HG02870 (cell line): Measurements from ENCODE around the gene SARS2.

ENCODE experiments used
- ATAC-seq: cut with Tn5 transposase; IDR thresholded peaks from one replicate; pipeline ENCODE4 v1.9.1; 2021; ENCODE audit warnings: mild to moderate bottlenecking, moderate library complexity; ENCODE audit not compliant: unreplicated experiment

SARS2 gene

DNA sequence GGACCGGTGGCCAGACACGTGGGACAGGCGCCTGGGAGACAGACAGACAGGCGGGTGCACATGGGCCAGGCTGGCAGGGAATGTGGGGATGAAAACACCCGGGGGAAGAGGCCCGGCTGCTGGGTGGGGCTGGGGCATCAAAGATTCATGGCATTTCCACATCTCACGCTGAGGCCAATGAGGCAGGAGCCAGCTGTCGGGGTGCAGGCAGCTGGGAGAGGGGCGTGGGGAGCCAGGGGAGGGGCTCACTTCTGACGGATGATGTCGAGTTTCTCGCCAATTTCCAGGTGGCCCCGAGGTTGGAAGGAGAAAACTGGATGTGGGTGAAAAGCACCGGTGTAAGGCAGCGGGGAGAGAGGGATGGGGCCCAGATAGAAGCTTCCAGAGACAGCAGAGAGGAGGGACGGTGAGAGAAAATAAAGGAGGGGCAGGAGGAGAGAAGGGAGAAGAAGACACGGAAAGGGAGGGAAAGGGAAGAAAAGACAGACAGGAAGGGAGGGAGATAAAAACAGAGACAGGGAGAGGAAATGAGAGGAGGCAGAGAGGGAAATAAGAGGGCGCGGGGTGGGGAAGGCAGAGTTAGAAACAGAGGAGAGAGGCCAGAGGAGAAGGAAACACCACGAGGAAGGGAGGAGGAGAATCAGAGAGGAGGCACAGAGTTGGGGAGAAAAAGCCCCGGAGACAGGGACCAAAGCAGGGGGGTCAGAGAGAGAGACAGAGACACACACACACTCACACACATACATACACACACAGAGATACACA lies 10.5 kb downstream of the SARS2 start:
- no peak for ATAC-seq

DNA sequence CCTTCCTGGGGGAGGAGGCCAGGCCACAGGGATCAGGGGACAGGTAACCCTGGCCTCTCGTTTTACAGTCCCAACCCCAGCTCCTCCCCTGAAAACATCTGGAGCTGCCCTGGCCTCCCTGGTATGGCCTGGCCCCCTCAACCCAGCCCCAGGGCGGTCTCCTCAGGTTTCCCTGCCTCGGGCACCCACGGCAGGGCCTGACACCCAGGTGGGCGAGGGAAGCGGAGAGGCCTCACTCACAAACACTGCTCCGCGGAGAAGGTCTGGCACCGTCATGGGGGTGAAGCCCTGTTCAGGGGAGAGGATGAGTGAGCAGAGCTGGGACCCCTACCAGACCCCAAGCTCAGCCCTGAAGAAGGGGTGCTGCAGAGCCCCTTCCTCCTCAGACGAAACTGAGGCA lies 12.0 kb downstream of the SARS2 start:
- ATAC-seq, result no peak

DNA sequence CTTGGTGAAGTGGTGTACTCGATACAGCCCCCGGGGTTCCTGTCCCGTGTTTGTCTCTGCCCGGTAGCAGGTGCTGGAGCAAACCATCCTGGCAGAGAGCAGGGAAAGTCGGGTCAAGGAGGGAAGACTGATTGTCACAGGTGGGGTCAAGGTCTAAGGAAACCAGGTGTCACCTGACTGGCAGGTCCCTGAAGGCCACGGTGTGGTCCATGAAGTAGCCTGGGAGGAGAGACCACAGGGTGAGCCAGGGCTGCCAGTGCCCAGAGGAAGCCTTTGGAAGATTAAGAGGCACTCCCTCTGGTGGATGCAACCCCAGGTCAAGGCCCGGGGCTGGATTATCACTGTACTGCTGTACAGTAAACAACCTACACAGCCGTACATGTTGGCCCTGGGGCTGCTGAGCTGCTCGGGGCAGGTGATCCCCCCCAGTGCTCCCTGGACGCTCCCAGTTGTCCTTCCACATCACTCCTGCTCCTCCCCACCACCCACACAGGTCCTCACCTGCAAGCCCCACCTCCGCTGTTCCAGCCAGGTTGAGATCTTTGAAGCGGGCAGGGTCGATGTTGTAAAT lies 12.6 kb downstream of the SARS2 start:
- no peak for ATAC-seq

DNA sequence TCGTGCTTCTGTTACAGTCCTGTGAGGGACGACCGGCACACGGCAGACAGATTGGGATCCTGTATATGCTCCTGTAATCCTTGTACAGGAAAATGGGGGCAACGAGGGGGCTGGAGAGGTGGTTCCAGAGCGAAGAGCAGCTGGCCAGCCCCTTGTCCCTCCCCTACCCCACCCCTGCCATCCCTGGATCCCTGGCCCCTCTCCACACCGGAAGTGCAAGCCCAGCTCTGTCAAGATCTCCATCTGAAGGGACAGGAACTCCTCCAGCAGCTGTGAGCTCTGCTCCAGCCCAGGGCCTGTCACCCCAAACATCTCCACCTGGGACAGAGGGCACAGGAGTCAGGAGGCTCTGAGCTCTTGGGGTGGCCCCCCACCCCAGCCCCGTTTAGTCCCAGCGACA lies 13.0 kb downstream of the SARS2 start:
- ATAC-seq, result no peak

DNA sequence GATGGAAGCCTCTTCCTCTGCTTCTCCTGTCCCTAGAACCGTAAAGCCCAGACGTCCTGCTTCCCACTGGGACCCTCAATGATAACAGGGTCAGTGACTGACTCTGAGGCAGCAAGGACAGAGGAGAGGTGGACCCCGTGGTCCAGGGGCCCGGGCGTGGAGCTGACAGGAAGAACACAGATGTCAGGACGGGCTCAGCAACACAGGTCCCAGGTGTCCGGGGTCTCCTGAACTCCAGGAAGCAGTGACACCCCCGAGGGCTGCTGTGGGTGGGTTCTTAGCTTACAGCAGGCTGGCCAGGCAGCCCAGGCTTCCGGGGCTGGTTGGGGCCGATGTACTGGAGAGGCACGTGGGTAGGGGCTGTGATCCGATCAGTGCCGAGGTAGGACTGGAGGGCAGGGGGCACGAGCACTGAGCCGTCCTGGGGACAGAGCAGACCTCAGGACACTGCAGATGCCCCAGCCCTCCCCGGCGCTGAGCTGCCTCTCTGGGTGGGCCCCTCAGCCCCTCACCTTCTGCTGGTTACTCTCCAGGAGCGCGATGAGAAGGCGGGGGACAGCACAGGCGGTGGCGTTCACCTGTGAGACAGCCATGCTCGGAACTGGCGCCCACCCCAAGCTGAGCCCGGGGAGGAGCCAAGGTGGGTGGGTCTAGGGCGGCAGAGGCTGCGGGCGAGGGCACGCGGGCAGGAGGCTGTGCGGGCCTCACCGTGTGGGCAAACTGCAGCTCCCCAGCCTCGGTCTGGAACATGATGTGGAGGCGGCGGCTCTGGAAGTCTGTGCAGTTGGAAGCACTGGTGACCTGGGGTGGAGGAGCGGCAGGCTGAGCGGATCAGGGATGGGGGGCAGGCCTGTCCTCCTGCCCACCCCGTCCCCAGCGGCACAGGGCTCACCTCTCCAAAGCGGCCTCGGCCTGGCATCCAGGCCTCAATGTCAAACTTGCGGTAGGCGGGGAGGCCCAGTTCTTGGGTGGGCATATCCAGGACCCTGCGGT lies 14.9 kb downstream of the SARS2 start:
- ATAC-seq, result no peak

DNA sequence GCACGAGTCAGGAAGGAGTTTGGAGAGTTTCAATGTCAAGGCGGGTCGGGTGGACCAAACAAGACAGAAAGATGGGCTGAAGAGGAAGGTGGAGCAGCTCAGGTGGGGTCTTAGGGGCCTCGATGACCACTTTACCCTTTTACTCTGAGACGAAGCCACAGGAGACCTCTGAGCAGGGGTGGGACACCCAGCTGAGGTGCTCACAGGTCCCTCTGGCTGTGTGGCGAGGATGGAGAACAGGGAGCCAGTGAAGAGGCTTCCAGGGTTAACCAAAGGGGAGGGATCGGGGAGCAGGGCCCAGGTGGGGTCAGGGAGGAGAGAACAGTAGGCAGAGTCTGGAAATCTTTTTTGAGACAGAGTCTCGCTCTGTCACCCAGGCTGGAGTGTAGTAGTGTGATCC lies 16.6 kb downstream of the SARS2 start:
- no peak for ATAC-seq

DNA sequence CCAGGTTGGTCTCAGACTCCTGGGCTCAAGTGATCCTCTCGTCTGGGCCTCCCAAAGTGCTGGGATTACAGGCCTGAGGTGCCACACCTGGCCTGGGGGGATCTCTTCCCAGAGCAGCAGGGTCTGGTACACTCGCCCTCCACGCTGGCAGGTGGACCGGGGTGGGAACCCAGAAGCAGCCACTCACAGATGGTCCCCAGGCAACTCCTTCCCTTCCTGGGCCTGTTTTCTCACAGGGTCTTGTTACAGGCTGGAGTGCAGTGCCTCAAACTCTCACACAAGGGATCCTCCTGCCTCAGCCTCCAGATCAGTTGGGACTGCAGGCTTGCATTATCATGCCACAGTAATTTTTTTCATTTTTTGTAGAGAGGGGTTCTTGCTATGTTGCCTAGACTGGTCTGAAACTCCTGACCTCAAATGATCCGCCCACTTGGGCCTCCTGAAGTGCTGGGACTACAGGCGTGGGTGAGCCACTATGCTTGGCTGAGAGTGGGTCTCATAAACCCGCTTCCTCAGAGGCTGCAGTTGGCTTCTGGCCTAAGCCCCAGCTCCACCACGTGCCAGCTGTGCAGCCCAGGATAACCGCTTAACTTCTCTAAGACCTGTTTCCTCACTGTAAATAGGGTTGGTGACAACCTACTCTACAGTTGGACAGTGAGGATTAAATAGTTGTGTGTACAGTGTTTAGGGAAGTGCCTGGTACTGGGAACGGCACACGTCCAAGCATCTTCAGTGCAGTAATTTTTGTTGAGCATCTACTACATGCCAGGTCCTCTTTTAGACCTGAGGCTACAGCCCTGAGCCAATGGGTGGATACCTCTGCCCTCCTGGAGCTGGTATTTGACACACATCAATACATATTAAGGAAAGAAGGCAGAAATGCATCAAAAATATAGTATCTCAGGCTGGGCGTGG lies 17.7 kb downstream of the SARS2 start:
- no peak for ATAC-seq

DNA sequence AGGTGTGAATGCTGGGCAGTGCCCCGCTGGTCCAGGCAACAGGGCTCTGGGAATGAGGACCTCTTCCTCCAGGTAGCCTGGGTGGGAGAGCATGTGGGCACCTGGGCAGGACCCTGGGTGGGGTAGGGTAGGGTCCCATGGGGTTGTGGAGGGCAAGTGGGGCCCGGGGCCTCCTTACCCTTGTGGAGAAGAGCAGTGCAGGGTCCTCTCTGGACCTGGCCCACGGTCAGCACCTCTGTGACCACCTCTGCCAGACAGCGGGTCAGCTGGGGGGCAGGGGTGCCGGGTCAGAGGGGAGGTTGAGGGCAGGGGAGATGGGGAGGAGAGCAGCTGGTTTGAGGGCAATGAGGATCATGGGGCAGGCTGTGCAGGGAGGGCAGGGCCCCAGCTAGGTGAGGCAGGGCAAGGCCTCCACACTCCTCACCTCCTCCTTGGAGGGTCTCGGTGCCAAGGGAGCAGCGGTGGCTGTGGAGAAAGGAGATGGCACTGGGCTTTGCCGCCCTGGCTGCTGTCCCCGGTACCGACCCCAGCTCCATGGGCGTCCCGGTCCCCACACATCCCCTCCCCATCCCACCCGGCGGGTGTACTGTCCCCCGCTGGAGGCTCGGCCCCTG lies 19.1 kb downstream of the SARS2 start:
- no peak for ATAC-seq

DNA sequence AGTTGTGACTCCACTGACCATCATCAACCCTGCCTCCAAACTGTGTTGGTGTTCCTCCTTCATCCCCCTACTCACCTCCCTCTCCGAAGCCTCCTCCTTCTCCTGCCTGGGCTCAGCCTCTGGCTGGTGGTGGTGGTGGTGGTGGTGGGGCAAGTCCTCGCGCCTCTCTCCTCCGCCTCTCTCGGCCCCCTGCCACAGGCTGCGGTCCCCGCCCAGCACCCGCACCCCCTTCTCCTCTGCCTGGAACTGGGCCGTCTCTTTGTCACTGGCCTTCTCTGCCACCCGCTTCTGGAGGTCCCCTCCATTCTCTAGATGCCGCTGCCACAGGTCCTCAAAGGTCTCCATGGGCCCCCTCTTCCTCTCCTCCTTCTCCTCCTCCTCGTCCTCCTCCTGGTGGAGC lies 20.1 kb downstream of the SARS2 start:
- no peak for ATAC-seq

DNA sequence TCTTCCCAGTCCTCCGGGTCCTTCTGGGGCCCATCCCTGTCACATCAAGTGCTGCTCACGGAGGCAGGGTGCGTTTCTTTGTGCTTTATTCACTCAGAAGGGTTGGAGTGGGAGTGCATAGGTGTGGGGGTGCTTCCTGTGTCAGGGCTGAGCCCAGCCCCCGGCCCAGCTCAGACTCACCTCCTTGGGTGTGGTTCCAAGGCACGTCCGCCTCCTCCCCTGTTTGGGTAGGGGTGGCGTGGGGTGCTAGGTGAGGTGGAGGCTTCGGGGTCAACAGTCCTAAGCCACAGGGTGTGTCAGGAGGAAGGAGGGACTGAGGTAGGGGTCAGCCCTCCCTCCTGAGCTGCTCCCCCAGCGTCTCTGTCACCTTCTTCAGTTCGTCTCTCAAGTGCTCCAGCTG lies 21.7 kb downstream of the SARS2 start:
- no peak for ATAC-seq

DNA sequence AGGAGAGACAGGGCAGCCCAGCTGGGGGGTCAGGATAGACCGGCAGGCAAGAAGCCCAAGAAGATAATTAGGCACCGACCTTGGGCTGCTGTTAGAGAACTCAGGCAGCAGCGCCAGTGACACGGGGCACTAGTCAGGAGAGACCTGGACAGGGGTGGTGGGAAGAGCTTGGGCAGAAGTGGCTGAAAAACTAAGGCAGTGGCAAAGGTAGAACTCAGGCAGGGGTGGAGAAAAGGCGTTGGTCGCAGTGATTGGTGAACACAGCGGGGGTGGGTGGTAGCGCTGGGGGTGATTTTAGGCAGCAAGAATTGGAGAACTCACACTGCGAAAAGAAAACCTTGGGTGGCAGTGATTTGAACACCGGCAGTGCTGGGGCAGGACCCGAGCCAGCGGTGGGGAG lies 22.9 kb downstream of the SARS2 start:
- ATAC-seq, result no peak

DNA sequence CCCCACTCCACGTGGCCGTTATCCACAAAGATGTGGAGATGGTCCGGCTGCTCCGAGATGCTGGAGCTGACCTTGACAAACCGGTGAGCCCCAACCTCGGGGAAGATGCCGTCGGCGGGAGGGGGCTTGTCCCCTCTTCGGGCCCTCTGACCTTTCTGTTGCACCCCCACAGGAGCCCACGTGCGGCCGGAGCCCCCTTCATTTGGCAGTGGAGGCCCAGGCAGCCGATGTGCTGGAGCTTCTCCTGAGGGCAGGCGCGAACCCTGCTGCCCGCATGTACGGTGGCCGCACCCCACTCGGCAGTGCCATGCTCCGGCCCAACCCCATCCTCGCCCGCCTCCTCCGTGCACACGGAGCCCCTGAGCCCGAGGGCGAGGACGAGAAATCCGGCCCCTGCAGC lies 23.3 kb downstream of the SARS2 start:
- no peak for ATAC-seq

DNA sequence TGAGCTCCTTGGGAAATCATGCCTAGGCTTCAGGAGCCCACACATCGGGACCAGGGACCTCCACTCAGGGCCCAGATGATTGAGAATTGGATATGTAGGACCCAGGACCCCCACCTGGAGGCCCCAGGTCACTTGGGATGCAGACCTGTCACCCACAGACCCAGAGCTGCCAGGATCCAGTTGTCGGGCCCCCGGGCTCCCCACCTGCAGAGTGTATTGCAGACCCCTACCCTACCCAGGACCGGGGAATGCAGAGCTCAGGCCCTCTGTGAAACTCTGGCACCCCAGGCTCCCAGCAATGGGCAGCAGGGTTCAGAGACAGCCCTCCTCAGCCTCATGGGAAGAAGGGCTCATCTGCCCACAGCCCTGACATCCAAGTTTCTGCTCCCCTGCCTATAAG lies 24.9 kb downstream of the SARS2 start:
- no peak for ATAC-seq

DNA sequence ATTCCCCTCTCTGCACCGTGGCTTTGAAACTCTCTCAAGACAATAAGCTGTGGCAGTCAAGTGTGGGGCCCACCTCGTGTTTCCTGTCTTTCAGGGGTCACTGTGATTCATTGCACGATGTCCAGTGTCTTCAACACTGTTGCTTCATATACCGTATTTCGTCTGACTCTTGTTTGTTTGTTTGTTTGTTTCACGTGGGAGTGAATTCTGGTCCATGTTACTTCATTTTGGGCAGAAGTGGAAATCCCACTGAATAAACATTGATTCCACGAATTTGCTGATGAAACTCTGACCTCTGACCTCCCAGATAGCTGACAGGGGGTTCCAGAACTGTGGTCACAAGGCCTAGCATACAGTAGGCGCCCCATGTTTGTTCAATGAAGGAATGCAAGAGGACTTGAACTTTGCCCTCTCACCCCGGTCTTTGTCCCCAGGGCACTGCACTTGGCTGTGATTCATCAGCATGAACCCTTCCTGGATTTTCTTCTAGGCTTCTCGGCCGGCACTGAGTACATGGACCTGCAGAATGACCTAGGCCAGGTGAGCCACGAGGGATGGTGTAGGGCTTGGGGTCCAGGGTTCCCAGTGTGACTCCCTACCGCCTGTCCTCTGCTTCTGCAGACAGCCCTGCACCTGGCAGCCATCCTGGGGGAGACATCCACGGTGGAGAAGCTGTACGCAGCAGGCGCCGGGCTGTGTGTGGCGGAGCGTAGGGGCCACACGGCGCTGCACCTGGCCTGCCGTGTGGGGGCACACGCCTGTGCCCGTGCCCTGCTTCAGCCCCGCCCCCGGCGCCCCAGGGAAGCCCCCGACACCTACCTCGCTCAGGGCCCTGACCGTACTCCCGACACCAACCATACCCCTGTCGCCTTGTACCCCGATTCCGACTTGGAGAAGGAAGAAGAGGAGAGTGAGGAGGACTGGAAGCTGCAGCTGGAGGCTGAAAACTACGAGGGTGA lies 25.7 kb downstream of the SARS2 start:
- no peak for ATAC-seq

DNA sequence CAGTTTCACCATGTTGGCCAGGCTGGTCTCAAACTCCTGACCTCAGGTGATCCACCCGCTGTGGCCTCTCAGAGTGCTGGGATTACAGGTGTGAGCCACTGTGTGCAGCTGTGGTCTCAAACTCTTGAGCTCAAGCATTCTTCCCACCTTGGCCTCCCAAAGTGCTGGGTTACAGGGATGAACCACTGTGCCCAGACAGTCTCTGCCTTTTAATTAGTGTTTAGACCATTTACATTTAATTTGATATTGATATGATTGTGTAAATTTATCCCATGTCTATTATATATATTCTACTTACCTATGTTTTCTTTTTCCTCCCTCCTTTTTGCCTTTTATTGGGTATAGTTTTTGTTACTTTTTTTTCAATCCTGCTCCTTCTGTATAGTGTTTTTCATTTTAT lies 28.9 kb downstream of the SARS2 start:
- no peak for ATAC-seq

DNA sequence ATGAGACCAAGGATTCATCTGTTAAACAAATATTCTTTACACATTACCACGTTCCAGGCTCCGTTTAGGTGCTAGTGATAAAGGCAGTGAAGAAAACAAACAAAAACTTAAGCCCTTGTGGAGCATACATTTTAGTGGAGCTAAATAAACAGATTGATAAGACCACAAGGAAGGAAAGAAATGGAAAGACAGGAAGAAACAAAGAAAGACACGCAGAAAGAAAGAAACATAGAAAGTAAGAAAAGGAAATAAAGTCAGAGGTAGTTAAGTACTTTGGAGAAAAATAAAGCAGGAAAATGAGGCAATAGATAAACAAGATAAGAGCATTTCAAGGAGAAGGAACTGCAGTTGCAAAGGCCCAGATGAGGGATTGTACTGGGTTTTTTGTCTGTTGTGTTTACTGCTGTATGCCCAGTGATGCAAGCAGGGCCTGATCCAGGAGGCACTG lies 29.8 kb downstream of the SARS2 start:
- no peak for ATAC-seq

DNA sequence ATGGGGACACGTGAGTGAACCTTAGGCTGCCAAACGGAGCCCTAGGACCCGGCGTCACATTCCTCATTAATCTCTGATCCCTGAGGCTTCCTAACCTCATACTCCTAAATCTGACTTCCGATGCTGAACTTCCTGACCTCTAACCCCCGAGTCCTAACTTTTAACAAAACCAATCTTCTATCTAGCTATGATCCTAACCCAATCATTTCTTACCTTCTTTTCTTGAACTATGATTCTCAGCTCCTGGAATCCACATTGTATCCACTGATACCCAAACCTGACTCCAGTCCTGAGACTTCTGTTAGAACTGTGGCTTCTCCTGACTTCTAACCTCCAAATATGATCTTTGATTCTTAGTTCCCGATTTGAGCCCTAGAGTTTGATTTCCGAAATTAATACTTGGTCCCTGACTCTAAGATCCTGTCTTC lies 30.3 kb downstream of the SARS2 start:
- no peak for ATAC-seq

DNA sequence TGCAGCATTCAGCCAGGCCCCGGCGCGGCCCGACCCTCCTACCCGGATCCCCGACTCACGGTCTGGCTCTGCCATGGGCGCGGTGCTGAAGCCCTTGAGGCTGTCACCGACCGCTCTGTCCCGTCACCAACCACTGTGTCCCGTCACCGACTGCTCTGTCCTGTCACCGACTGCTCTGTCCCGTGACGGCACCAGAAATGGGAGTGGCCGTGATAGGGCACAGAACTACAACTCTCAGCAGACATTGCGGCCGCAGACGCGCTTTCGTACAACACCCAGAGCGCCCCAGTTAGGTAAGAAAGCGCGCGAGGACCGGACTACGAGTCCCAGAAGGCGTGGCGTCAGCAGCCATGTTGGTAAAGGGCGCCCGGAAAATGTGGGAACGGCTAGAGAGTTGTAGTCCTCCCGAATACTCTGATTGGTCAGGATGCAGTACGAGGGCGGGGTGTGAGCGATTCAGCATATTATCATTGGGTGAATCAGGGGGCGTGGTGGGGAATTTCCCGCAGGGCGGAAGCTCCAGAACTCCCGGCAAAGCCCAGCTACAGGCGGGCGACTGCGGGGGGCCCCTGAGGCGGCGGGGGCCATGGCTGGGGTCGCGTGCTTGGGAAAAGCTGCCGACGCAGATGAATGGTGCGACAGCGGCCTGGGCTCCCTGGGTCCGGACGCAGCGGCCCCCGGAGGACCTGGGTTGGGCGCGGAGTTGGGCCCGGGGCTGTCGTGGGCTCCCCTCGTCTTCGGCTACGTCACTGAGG lies 30.9 kb downstream of the SARS2 start, which contains the start of the genes NFKBIB and SIRT2:
Gene NFKBIB (plus strand): TSS at position 523 of the 755 bp plus-strand sequence. CDS start 64 bp downstream, at position 587.
Gene SIRT2 (minus strand): TSS at position 172 of the 755 bp plus-strand sequence. CDS start 97 bp downstream, at position 75.
- ATAC-seq, result peak; percentile 91
